ENCODE results near the gene KLF9.
A peak's percentile ranks its signal among the peaks of the same experiment; 100 is the strongest.

KLF9 gene

DNA sequence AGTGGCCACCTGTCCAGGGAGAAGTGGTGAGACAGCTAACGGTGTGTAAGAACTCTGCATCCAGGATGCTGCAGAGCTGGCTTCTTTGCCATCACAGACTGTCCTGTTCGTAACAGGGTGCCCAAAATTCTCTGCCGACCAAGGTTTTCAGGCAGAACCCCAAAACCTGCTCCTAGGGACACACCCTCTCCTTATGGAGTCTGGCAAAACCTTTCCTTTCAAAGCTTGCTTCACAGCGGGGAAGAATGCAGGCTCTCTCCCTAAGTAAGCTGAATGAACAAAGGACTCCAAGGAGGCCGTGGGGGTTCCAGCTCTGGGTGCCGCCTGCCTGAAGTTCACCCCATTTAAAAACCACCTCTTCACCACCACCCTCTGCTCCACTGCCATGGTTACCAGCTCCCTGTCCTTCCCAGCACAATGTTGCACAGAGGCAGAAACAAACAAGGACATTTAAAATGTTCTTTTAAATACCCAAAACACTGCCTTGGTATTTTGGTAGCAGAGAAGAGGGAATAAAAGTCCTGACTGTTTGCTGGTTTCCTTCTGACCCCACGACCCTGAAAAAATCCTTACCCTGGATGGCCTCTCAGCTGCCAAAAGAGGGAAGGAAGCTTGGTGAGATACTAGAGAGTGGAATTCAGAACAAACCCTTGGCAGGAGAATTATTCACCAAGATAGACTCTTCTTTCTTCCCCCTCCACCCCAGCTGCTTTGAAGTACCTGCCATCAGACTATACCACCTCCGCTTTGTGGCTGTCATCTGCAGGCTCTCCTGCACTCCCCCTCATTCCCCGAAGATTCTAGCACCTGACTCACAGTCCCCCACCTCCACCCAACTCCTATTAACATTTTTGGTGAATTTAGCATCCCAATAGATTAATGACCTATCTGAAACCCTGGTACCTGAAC is 7.1 kb upstream of the KLF9 start:
- TF ChIP-seq MYC (IDR thresholded peaks at IDR 0.05; ENCODE audit: low read depth, low read length) (no peak), POLR2A (IDR thresholded peaks at IDR 0.05; ENCODE audit: extremely low read depth, insufficient read length) (no peak)
- TF ChIP-seq, protein P1, sequence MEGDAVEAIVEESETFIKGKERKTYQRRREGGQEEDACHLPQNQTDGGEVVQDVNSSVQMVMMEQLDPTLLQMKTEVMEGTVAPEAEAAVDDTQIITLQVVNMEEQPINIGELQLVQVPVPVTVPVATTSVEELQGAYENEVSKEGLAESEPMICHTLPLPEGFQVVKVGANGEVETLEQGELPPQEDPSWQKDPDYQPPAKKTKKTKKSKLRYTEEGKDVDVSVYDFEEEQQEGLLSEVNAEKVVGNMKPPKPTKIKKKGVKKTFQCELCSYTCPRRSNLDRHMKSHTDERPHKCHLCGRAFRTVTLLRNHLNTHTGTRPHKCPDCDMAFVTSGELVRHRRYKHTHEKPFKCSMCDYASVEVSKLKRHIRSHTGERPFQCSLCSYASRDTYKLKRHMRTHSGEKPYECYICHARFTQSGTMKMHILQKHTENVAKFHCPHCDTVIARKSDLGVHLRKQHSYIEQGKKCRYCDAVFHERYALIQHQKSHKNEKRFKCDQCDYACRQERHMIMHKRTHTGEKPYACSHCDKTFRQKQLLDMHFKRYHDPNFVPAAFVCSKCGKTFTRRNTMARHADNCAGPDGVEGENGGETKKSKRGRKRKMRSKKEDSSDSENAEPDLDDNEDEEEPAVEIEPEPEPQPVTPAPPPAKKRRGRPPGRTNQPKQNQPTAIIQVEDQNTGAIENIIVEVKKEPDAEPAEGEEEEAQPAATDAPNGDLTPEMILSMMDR (IDR thresholded peaks at IDR 0.05; ENCODE audit: low read depth, low read length), result no peak
- TF ChIP-seq, protein P2, sequence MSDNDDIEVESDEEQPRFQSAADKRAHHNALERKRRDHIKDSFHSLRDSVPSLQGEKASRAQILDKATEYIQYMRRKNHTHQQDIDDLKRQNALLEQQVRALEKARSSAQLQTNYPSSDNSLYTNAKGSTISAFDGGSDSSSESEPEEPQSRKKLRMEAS (IDR thresholded peaks at IDR 0.05; ENCODE audit: low read depth, low read length), result no peak
- DNase-seq (ENCODE audit: low read depth), result peak; percentile 17
- H3K4me3 ChIP-seq (ENCODE audit: low read depth, low read length), result peak overlapping the region; percentile 62

DNA sequence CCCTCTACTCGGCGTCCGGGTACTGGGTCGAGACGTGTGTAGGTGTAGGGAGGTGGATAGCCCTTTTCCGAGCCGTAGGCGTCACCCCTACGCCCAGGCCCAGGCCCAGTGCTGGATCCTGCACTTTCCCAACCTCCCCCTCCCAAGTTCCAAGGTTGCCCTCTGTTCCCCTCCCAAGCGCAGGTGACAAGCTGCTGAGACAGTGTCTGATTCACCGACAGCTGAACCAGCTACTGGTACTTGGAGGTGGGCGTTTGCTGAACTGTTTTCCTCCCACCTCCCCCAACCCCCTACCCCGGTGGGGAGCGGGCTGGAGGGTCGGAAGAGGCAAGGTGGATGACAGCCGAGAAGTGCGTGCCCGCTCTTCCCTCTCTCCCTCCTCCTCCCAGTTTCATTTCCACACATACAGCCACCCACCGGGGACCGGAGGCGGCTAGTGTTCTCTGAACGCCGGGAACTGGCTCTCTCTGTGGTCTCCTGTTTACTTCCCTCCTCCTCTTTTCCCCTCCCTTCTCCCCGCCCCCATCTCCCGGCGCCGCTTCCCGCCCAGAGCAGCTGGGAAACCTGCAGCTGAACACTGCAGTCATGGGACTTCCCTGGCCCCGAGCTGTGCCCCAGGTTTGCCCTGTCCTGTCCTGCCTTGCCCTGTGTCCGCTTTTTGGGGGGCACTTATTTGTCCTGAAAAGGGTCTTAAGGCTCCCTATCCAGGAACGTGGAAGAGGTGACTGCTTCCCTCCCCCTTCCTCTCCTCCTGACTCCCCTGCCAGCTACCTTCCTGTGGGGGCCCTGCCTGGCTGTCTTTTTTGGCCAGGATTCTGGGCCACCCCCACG is 6.2 kb upstream of the KLF9 start:
- DNase-seq (ENCODE audit: low read depth), result peak; percentile 73
- TF ChIP-seq, protein P2 (IDR thresholded peaks at IDR 0.05; ENCODE audit: low read depth, low read length), result no peak
- peak; percentile 10 for TF ChIP-seq POLR2A (IDR thresholded peaks at IDR 0.05; ENCODE audit: extremely low read depth, insufficient read length)
- H3K4me3 ChIP-seq (ENCODE audit: low read depth, low read length), result peak overlapping the region; percentile 62

DNA sequence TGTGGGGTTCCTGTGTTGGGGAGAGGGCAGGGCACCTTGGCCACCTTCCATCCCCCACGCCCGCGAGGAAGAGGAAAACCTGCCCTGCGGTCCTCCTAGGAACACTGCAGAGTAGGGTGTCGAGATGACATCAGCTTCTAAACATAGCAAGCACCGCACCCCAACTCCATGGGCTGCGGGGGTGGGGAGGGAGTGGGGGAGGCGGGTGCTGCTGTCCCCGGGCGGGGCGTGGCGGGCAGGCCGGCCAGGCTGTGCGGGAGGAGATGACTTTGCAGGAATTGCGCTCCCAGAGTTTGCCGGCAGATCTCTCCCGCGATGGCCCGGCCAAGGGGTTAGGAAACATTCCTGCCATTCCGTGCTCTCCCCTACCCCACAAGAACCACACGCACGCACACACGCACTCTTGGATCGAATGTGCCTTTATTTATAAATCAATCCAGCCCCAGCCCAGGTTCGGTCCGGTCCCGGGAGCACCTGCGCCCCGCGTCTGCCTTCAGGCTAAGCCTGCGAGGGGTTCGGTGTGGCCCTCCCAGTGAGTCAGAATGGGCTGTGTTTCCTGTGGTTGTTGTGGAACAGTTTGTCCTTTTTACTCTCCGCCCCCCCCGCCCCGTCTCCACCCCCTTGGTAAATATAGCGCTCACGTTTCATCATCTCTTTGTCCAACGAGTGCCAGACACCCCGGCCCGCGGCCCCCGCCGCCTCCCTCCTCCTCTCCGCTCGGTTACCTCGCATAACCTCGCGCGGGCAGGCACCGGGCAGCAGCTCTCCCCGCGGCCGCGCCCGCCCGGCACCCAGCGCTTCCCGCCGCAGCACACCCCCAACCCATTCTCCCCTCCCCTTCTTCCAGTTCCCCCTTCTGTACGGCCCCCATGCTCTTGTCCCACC is 5.3 kb upstream of the KLF9 start:
- DNase-seq (ENCODE audit: low read depth), result peak; percentile 94
- TF ChIP-seq MYC (IDR thresholded peaks at IDR 0.05; ENCODE audit: low read depth, low read length), result 0 out of 2 replicates have a peak, but pooled peaks have one; percentile 39
- TF ChIP-seq, protein P2 (IDR thresholded peaks at IDR 0.05; ENCODE audit: low read depth, low read length), result no peak; the same call in 1 of the 2 replicates
- H3K4me3 ChIP-seq (ENCODE audit: low read depth, low read length), result peak overlapping the region; percentile 62

DNA sequence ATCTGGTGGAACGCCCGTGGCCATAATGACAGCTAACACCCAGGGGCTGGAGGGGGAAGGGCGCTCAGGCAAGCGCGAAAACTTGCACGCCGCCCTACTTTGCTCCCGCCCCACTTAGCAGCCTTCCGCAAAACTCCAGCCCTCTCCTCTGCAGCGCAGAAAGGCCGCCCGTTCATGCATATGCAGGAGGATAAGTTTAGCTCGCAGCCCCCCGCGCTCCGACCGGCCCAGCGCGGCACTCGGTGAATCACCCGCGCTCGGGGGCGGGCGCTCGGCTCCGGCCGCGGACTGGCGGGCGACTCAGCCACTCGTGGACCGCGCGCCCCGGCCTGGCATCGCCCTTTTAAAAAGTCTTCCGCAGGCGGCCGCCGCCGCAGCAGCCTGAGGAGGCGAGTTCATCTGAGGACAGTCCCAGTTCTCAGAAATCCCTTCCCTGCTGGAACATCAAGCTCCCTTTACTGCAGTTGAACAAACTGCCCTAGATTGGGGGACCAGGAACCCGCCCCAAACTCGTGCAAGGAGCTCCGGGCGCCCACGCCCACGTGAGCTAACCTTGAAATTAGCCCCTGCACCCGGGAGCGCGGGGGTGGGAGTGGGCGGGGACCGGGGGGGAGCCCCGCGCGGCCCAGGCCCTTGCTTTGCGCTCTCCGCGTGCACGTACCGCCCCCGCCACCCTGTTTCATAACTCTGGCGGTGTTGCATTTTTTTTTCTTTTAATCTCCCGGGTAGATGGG is 4.5 kb upstream of the KLF9 start:
- DNase-seq (ENCODE audit: low read depth), result peak; percentile 91
- H3K4me3 ChIP-seq (ENCODE audit: low read depth, low read length), result peak overlapping the region; percentile 65
- TF ChIP-seq, protein P2 (IDR thresholded peaks at IDR 0.05; ENCODE audit: low read depth, low read length), result peak; percentile 5
- TF ChIP-seq, protein P1 (IDR thresholded peaks at IDR 0.05; ENCODE audit: low read depth, low read length), result no peak
- peak; percentile 52 for TF ChIP-seq MYC (IDR thresholded peaks at IDR 0.05; ENCODE audit: low read depth, low read length)
- peak; percentile 50 for TF ChIP-seq POLR2A (IDR thresholded peaks at IDR 0.05; ENCODE audit: extremely low read depth, insufficient read length)

DNA sequence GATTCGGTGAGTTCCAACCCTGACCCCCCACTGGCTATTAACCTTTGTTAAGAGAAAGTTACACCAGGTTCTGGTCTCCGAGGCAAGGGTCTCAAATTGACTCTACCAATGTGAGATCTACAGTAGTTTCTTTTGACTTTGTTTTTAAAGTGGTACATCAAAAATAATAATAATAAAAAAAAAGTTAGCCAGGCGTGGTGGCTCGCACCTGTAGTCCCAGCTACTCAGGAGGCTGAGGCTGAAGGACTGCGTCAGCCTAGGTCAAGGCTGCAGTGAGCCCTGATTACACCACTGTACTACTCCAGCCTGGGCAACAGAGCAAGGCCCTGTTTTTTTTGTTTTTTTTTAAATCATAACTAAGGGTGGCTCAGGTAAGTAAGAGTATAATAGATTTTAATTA is 1.0 kb upstream of the KLF9 start:
- no peak for DNase-seq (ENCODE audit: low read depth)
- TF ChIP-seq MYC (IDR thresholded peaks at IDR 0.05; ENCODE audit: low read depth, low read length) (no peak), POLR2A (IDR thresholded peaks at IDR 0.05; ENCODE audit: extremely low read depth, insufficient read length) (no peak)
- TF ChIP-seq, protein P2 (IDR thresholded peaks at IDR 0.05; ENCODE audit: low read depth, low read length), result no peak
- TF ChIP-seq, protein P1 (IDR thresholded peaks at IDR 0.05; ENCODE audit: low read depth, low read length), result no peak
- H3K4me3 ChIP-seq (ENCODE audit: low read depth, low read length), result no peak overlapping the region
